ENCODE results near the gene OR12D1. TPM values are rescaled to one million over a fixed set of nuclear protein-coding genes. Genes with fewer than 3 reads are reported as not detected.
"Not testable (repeated sequence)": the region's sequence is repeated elsewhere in the genome, so short reads cannot be mapped to it uniquely, and the experiment has no call there.

The OR12D1 gene
- polyA plus RNA-seq, 1 donor from 2014 or later = not detected

DNA sequence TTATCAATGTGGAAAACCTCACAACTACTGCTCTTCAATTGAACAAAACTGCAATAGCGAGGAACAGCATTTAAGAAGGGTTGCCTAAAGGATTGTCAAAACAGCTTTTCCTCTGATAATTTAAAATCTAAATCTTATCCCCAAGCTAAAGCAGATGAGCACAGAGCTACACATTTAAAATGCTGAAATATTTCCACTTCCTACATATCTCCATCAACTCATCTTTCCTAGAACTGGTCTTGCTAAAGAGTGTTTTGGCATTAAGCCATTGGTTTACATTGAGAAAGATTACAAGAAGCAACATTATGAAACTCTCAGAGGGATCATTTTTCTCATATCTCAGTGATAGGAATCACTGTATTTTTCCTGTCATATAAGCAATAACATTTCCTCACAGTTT is 28.0 kb downstream of the OR12D1 start:
- H3K36me3 ChIP-seq (ENCODE audit: insufficient read depth, low read length) = no peaks in the 10 kb centered on the region
- H3F3A ChIP-seq (ENCODE audit: insufficient read depth, low read length, poor library complexity, severe bottlenecking) = no peaks in the 10 kb centered on the region
- TF ChIP-seq MXI1 (conservative IDR thresholded peaks at IDR 0.05; ENCODE audit: poor library complexity, severe bottlenecking) = no peak
- no peak for TF ChIP-seq EZH2 (IDR thresholded peaks at IDR 0.05; ENCODE audit: borderline replicate concordance, insufficient read depth, low read length, poor library complexity, severe bottlenecking)
- no peak for TF ChIP-seq POLR2AphosphoS5 (IDR thresholded peaks at IDR 0.05)
- TF ChIP-seq, protein P1, sequence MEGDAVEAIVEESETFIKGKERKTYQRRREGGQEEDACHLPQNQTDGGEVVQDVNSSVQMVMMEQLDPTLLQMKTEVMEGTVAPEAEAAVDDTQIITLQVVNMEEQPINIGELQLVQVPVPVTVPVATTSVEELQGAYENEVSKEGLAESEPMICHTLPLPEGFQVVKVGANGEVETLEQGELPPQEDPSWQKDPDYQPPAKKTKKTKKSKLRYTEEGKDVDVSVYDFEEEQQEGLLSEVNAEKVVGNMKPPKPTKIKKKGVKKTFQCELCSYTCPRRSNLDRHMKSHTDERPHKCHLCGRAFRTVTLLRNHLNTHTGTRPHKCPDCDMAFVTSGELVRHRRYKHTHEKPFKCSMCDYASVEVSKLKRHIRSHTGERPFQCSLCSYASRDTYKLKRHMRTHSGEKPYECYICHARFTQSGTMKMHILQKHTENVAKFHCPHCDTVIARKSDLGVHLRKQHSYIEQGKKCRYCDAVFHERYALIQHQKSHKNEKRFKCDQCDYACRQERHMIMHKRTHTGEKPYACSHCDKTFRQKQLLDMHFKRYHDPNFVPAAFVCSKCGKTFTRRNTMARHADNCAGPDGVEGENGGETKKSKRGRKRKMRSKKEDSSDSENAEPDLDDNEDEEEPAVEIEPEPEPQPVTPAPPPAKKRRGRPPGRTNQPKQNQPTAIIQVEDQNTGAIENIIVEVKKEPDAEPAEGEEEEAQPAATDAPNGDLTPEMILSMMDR (IDR thresholded peaks at IDR 0.05; ENCODE audit: poor library complexity, severe bottlenecking) = no peak

DNA sequence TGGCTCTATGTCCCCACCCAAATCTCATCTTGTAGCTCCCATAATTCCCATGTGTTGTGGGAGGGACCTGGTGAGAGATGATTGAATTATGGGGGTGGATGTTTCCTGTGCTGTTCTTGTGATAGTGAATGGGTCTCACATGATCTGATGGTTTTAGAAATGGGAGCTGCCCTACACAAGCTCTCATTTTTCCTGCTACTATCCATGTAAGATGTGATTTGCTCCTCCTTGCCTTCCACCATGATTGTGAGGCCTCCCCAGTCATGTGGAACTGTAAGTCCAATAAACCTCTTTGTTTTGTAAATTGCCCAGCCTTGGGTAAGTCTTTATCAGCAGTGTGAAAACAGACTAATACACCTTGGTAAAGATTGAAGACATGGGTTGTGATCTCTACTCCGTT is 29.3 kb downstream of the OR12D1 start:
- not testable (repeated sequence) for H3K4me3 ChIP-seq (ENCODE audit: low read length); H2AFZ ChIP-seq (ENCODE audit: low read depth, low read length); H3F3A ChIP-seq (ENCODE audit: insufficient read depth, low read length, poor library complexity, severe bottlenecking); H3K27me3 ChIP-seq (ENCODE audit: insufficient read depth, low read depth, low read length); H3K9me3 ChIP-seq (ENCODE audit: low read length); H4K20me1 ChIP-seq (ENCODE audit: insufficient read depth); H3K27ac ChIP-seq (ENCODE audit: low read length); H3K9me2 ChIP-seq (ENCODE audit: insufficient read depth, low read length); H3K79me2 ChIP-seq (replicated peaks; ENCODE audit: insufficient read depth, low read length); H3K36me3 ChIP-seq (ENCODE audit: insufficient read depth, low read length); H3K9ac ChIP-seq (ENCODE audit: low read length); H3K4me2 ChIP-seq (ENCODE audit: low read length)

More for the DNA sequence above, 28.0 kb downstream of the OR12D1 start:
- H3K4me3 ChIP-seq (ENCODE audit: low read length) = no peak overlapping the region
- no peaks in the 10 kb centered on the region for H3K79me2 ChIP-seq (replicated peaks; ENCODE audit: insufficient read depth, low read length)
- H3K4me2 ChIP-seq (ENCODE audit: low read length) = no peak overlapping the region
- H3K27me3 ChIP-seq (ENCODE audit: insufficient read depth, low read depth, low read length) = no peaks in the 10 kb centered on the region
- no peak overlapping the region for H2AFZ ChIP-seq (ENCODE audit: low read depth, low read length)
- no peak overlapping the region for H3K27ac ChIP-seq (ENCODE audit: low read length)
- no peaks in the 10 kb centered on the region for H4K20me1 ChIP-seq (ENCODE audit: insufficient read depth)
- H3K9me2 ChIP-seq (ENCODE audit: insufficient read depth, low read length) = no peaks in the 10 kb centered on the region
- H3K9ac ChIP-seq (ENCODE audit: low read length) = no peak overlapping the region
- no peaks in the 10 kb centered on the region for H3K9me3 ChIP-seq (ENCODE audit: low read length)

DNA sequence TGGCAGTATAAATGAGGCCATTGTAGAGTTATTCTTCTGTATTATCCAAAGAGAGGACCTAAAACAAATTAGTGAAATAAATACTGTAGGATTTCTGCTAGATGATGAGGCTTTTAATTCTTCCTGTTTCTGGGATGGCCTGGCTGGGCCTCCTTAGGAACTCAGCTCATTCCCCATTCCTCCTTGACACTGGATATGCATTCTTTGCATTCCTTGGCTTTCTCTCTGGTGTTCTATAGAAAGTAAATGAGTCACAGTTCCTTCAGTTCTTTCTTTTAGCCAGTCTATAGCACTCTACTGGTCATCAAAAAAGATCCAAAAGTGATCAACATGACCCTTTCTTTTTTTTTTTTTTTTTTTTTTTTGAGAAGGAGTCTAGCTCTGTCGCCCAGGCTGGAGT is 32.9 kb downstream of the OR12D1 start:
- H4K20me1 ChIP-seq (ENCODE audit: insufficient read depth) = no peaks in the 10 kb centered on the region
- TF ChIP-seq, protein P2, sequence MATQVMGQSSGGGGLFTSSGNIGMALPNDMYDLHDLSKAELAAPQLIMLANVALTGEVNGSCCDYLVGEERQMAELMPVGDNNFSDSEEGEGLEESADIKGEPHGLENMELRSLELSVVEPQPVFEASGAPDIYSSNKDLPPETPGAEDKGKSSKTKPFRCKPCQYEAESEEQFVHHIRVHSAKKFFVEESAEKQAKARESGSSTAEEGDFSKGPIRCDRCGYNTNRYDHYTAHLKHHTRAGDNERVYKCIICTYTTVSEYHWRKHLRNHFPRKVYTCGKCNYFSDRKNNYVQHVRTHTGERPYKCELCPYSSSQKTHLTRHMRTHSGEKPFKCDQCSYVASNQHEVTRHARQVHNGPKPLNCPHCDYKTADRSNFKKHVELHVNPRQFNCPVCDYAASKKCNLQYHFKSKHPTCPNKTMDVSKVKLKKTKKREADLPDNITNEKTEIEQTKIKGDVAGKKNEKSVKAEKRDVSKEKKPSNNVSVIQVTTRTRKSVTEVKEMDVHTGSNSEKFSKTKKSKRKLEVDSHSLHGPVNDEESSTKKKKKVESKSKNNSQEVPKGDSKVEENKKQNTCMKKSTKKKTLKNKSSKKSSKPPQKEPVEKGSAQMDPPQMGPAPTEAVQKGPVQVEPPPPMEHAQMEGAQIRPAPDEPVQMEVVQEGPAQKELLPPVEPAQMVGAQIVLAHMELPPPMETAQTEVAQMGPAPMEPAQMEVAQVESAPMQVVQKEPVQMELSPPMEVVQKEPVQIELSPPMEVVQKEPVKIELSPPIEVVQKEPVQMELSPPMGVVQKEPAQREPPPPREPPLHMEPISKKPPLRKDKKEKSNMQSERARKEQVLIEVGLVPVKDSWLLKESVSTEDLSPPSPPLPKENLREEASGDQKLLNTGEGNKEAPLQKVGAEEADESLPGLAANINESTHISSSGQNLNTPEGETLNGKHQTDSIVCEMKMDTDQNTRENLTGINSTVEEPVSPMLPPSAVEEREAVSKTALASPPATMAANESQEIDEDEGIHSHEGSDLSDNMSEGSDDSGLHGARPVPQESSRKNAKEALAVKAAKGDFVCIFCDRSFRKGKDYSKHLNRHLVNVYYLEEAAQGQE (IDR thresholded peaks at IDR 0.05; ENCODE audit: borderline replicate concordance) = no peak
- TF ChIP-seq RAD21 (conservative IDR thresholded peaks at IDR 0.05) (no peak), SMC3 (conservative IDR thresholded peaks at IDR 0.05; ENCODE audit: poor library complexity) (no peak), EZH2 (IDR thresholded peaks at IDR 0.05; ENCODE audit: borderline replicate concordance, insufficient read depth, low read length, poor library complexity, severe bottlenecking) (no peak), MXI1 (conservative IDR thresholded peaks at IDR 0.05; ENCODE audit: poor library complexity, severe bottlenecking) (no peak), POLR2AphosphoS5 (IDR thresholded peaks at IDR 0.05) (no peak), EP300 (conservative IDR thresholded peaks at IDR 0.05; ENCODE audit: poor library complexity, severe bottlenecking) (no peak), TAF1 (IDR thresholded peaks at IDR 0.05; ENCODE audit: low read depth) (no peak)
- TF ChIP-seq, protein P1 (IDR thresholded peaks at IDR 0.05; ENCODE audit: poor library complexity, severe bottlenecking) = no peak
- no peak overlapping the region for H3K9ac ChIP-seq (ENCODE audit: low read length)
- H3F3A ChIP-seq (ENCODE audit: insufficient read depth, low read length, poor library complexity, severe bottlenecking) = no peaks in the 10 kb centered on the region
- H3K9me3 ChIP-seq (ENCODE audit: low read length) = no peaks in the 10 kb centered on the region
- no peaks in the 10 kb centered on the region for H3K9me2 ChIP-seq (ENCODE audit: insufficient read depth, low read length)
- H2AFZ ChIP-seq (ENCODE audit: low read depth, low read length) = no peak overlapping the region
- H3K27ac ChIP-seq (ENCODE audit: low read length) = no peak overlapping the region
- H3K4me2 ChIP-seq (ENCODE audit: low read length) = no peak overlapping the region
- H3K79me2 ChIP-seq (replicated peaks; ENCODE audit: insufficient read depth, low read length) = no peaks in the 10 kb centered on the region
- no peak overlapping the region for H3K4me3 ChIP-seq (ENCODE audit: low read length)
- no peaks in the 10 kb centered on the region for H3K27me3 ChIP-seq (ENCODE audit: insufficient read depth, low read depth, low read length)
- H3K36me3 ChIP-seq (ENCODE audit: insufficient read depth, low read length) = no peaks in the 10 kb centered on the region
